ENCODE data around the gene BECN2.

Gene BECN2

DNA sequence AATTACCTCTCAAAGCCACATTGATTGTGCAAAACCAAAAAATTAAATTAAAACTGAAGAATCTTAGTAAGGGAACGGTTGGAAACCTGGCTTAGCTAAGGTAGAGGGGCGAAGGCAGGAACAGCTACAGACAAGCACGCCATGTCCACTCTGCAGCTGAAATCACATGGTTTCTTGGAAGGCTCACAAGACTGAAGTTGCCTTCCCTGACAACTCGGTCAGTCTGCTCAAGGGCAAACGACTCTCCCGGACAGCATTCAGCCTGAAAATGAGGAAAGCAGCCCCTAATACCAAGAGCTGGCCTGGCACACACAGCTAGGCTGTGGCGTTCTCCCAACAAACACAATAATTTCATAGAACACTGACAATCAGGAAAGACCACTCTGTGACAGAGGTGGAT, 22.7 kb upstream of the BECN2 start:
- H3K9me3 ChIP-seq (ENCODE audit: insufficient read depth, low read depth, low read length): no peaks in the 10 kb centered on the region
- H3K4me2 ChIP-seq (ENCODE audit: low read depth, low read length, poor library complexity, severe bottlenecking): no peak overlapping the region
- H2AFZ ChIP-seq (ENCODE audit: low read length): no peak overlapping the region
- no peaks in the 10 kb centered on the region for H4K20me1 ChIP-seq (ENCODE audit: insufficient read depth, low read length, poor library complexity, severe bottlenecking)
- H3K9ac ChIP-seq (ENCODE audit: low read depth, low read length, poor library complexity, severe bottlenecking): no peak overlapping the region
- no peaks in the 10 kb centered on the region for H3K79me2 ChIP-seq (ENCODE audit: insufficient read depth, low read length)
- TF ChIP-seq, protein P1, sequence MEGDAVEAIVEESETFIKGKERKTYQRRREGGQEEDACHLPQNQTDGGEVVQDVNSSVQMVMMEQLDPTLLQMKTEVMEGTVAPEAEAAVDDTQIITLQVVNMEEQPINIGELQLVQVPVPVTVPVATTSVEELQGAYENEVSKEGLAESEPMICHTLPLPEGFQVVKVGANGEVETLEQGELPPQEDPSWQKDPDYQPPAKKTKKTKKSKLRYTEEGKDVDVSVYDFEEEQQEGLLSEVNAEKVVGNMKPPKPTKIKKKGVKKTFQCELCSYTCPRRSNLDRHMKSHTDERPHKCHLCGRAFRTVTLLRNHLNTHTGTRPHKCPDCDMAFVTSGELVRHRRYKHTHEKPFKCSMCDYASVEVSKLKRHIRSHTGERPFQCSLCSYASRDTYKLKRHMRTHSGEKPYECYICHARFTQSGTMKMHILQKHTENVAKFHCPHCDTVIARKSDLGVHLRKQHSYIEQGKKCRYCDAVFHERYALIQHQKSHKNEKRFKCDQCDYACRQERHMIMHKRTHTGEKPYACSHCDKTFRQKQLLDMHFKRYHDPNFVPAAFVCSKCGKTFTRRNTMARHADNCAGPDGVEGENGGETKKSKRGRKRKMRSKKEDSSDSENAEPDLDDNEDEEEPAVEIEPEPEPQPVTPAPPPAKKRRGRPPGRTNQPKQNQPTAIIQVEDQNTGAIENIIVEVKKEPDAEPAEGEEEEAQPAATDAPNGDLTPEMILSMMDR (conservative IDR thresholded peaks at IDR 0.05; ENCODE audit: low read length): no peak
- no peak for TF ChIP-seq EZH2phosphoT487 (IDR thresholded peaks at IDR 0.05; ENCODE audit: borderline replicate concordance)
- H3K4me3 ChIP-seq (ENCODE audit: low read length, poor library complexity, severe bottlenecking): no peak overlapping the region
- no peaks in the 10 kb centered on the region for H3K9me2 ChIP-seq (replicated peaks; ENCODE audit: low read depth, low read length)
- no peaks in the 10 kb centered on the region for H3K27me3 ChIP-seq (ENCODE audit: insufficient read depth, low read length, poor library complexity, severe bottlenecking)
- no peaks in the 10 kb centered on the region for H3K4me1 ChIP-seq (ENCODE audit: insufficient read depth, low read length, poor library complexity, severe bottlenecking)
- no peaks in the 10 kb centered on the region for H3K36me3 ChIP-seq (ENCODE audit: insufficient read depth, low read length)
- no peaks in the 10 kb centered on the region for H3F3A ChIP-seq (ENCODE audit: low read depth)

DNA sequence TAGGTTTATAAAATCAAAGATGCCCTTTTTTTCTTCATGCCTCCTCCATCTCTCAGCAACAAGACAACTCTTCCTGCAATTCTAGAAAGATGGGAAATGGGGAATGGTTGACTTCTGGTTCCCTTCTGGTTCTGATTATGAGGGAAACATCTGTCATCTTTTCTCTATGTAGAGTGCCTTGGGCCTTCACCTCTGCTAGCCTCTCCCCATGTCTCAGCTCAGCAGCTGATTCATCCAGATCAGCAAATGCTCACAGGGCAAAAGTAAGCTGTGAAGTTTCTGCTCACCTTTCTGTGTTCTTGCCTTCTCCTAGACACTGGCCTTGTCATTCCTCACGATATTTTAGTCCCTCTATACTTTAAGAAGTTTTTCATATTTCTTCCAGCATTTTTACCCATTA, 17.8 kb upstream of the BECN2 start:
- H3K36me3 ChIP-seq (ENCODE audit: insufficient read depth, low read length): no peaks in the 10 kb centered on the region
- no peak for TF ChIP-seq EZH2phosphoT487 (IDR thresholded peaks at IDR 0.05; ENCODE audit: borderline replicate concordance)
- TF ChIP-seq, protein P1 (conservative IDR thresholded peaks at IDR 0.05; ENCODE audit: low read length): no peak
- H2AFZ ChIP-seq (ENCODE audit: low read length): no peak overlapping the region

DNA sequence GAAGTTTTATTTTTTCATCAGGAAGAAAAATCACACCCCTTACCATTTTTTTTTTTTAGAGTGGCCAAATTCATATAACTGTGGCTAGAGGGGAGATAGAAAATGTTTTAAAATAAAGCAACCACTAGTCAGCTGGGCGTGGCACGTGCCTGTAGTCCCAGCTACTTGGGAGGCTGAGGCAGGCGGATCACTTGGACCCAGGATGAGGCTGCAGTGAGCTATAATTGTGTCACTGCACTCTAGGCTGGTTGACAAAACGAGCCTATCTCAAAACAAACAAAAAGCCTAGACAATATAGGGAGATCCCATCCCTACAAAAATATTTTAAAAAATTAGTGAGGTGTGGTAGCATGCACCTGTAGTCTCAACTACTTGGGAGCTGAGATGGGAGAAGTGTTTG, 14.8 kb upstream of the BECN2 start:
- Histone ChIP-seq H2AFZ (ENCODE audit: low read length) (no peak overlapping the region), H3K4me2 (ENCODE audit: low read depth, low read length, poor library complexity, severe bottlenecking) (no peak overlapping the region), H4K20me1 (ENCODE audit: insufficient read depth, low read length, poor library complexity, severe bottlenecking) (no peaks in the 10 kb centered on the region), H3K9me3 (ENCODE audit: insufficient read depth, low read depth, low read length) (no peaks in the 10 kb centered on the region), H3K27me3 (ENCODE audit: insufficient read depth, low read length, poor library complexity, severe bottlenecking) (no peaks in the 10 kb centered on the region), H3K9ac (ENCODE audit: low read depth, low read length, poor library complexity, severe bottlenecking) (no peak overlapping the region), H3K4me3 (ENCODE audit: low read length, poor library complexity, severe bottlenecking) (no peak overlapping the region), H3K4me1 (ENCODE audit: insufficient read depth, low read length, poor library complexity, severe bottlenecking) (peaks cover 7% of the 10 kb centered on the region), H3K79me2 (ENCODE audit: insufficient read depth, low read length) (no peaks in the 10 kb centered on the region), H3F3A (ENCODE audit: low read depth) (no peaks in the 10 kb centered on the region), H3K36me3 (ENCODE audit: insufficient read depth, low read length) (no peaks in the 10 kb centered on the region), H3K9me2 (replicated peaks; ENCODE audit: low read depth, low read length) (no peaks in the 10 kb centered on the region)
- TF ChIP-seq, protein P1 (conservative IDR thresholded peaks at IDR 0.05; ENCODE audit: low read length): no peak
- no peak for TF ChIP-seq EZH2phosphoT487 (IDR thresholded peaks at IDR 0.05; ENCODE audit: borderline replicate concordance)

More for the DNA sequence above, 17.8 kb upstream of the BECN2 start:
- H3F3A ChIP-seq (ENCODE audit: low read depth): no peaks in the 10 kb centered on the region
- H3K4me2 ChIP-seq (ENCODE audit: low read depth, low read length, poor library complexity, severe bottlenecking): no peak overlapping the region
- H3K9ac ChIP-seq (ENCODE audit: low read depth, low read length, poor library complexity, severe bottlenecking): no peak overlapping the region
- H3K4me1 ChIP-seq (ENCODE audit: insufficient read depth, low read length, poor library complexity, severe bottlenecking): peaks cover 6% of the 10 kb centered on the region
- no peaks in the 10 kb centered on the region for H3K79me2 ChIP-seq (ENCODE audit: insufficient read depth, low read length)
- H3K27me3 ChIP-seq (ENCODE audit: insufficient read depth, low read length, poor library complexity, severe bottlenecking): no peaks in the 10 kb centered on the region
- H3K4me3 ChIP-seq (ENCODE audit: low read length, poor library complexity, severe bottlenecking): no peak overlapping the region
- H3K9me2 ChIP-seq (replicated peaks; ENCODE audit: low read depth, low read length): no peaks in the 10 kb centered on the region
- no peaks in the 10 kb centered on the region for H3K9me3 ChIP-seq (ENCODE audit: insufficient read depth, low read depth, low read length)
- no peaks in the 10 kb centered on the region for H4K20me1 ChIP-seq (ENCODE audit: insufficient read depth, low read length, poor library complexity, severe bottlenecking)
